H1 (cell line): ENCODE measurements around the gene EPHA6. TPM values are rescaled to one million over a fixed set of nuclear protein-coding genes. Genes with fewer than 3 reads are reported as not detected.
A peak's percentile ranks its signal among the peaks of the same experiment; 100 is the strongest.

Experiments used
- CTCF ChIA-PET: fragments of 300-600 bp; sonication (Branson Sonifier 250); formaldehyde crosslinking; loops from one replicate; lab custom pipeline; 2021; ENCODE audit not compliant: partially characterized antibody; lab: Charles Lee
- POLR2A ChIA-PET: fragments of 300-600 bp; sonication (Branson Sonifier 250); formaldehyde crosslinking; loops from one replicate; lab custom pipeline; 2021; ENCODE audit warnings: inconsistent platforms; ENCODE audit not compliant: partially characterized antibody; lab: Charles Lee
- DNase-seq, 2 experiments: peaks; one replicate each; pipeline versions ENCODE4 v3.0.0 to v3.0.0-alpha.2; 2010 to 2022; ENCODE audit warnings: low spot score in 2 of 2, low read depth in 1 of 2, mixed read lengths in 1 of 2
- FAIRE-seq: peaks from 2 replicates; lab custom pipeline; 2011; peaks lifted over from hg19 to GRCh38; lab: Jason Lieb, UNC
- H2AFZ ChIP-seq: 2 replicates; pipeline ENCODE4 v1.8.1; 2012; ENCODE audit warnings: low read length, inconsistent platforms
- H2AK5ac ChIP-seq: 2 replicates; pipeline ENCODE4 v1.6.1; 2013; ENCODE audit warnings: low read depth, low read length
- H2BK120ac ChIP-seq: replicated peaks from 2 replicates; pipeline ENCODE3; 2013; ENCODE audit warnings: low read depth, low read length, inconsistent platforms
- H2BK12ac ChIP-seq: 2 replicates; pipeline ENCODE4 v1.6.1; 2013; ENCODE audit warnings: low read depth, low read length
- H2BK15ac ChIP-seq: 2 replicates; pipeline ENCODE4 v1.6.1; 2013; ENCODE audit warnings: low read length
- H2BK20ac ChIP-seq: 2 replicates; pipeline ENCODE4 v1.6.1; 2013; ENCODE audit warnings: low read length
- H2BK5ac ChIP-seq: 2 replicates; pipeline ENCODE4 v1.6.1; 2013; ENCODE audit warnings: low read depth, low read length
- H3K14ac ChIP-seq: 2 replicates; pipeline ENCODE4 v1.6.1; 2013; ENCODE audit warnings: inconsistent platforms; ENCODE audit not compliant: insufficient read length
- H3K18ac ChIP-seq: 2 replicates; pipeline ENCODE4 v1.6.1; 2013; ENCODE audit warnings: low read length; ENCODE audit errors: extremely low read depth
- H3K23ac ChIP-seq: 2 replicates; pipeline ENCODE4 v1.6.1; 2013; ENCODE audit warnings: inconsistent platforms; ENCODE audit not compliant: insufficient read length
- H3K23me2 ChIP-seq: 2 replicates; pipeline ENCODE4 v1.6.1; 2013; ENCODE audit warnings: low read depth, low read length
- H3K27ac ChIP-seq: 2 replicates; pipeline ENCODE4 v1.6.1; 2011; ENCODE audit warnings: low read depth, low read length, inconsistent platforms
- H3K27me3 ChIP-seq, 4 experiments: replicated peaks in 1 of 4; 1 replicate in 1 of 4; 2 replicates in 3 of 4; pipeline versions ENCODE4 v1.6.1 to v1.8.1; 2011 to 2013; ENCODE audit warnings: low read length in 3 of 4, mild to moderate bottlenecking in 3 of 4, inconsistent platforms in 2 of 4, mixed read lengths in 2 of 4, moderate library complexity in 1 of 4; ENCODE audit not compliant: control insufficient read depth in 3 of 4, insufficient read depth in 3 of 4; ENCODE audit errors: extremely low read depth in 1 of 4
- H3K36me3 ChIP-seq, 4 experiments: 2 replicates each; pipeline versions ENCODE4 v1.6.1 to v1.8.1; 2011 to 2013; ENCODE audit warnings: mild to moderate bottlenecking in 4 of 4, low read length in 3 of 4, moderate library complexity in 2 of 4, control low read depth in 1 of 4, inconsistent platforms in 1 of 4; ENCODE audit not compliant: insufficient read depth in 4 of 4, control insufficient read depth in 2 of 4
- H3K4ac ChIP-seq: replicated peaks from 2 replicates; pipeline ENCODE3; 2013; ENCODE audit warnings: low read length, low read depth, mixed read lengths, inconsistent platforms; ENCODE audit not compliant: insufficient read length
- H3K4me1 ChIP-seq, 4 experiments: replicated peaks in 1 of 4; 1 replicate in 1 of 4; 2 replicates in 3 of 4; pipeline versions ENCODE4 v1.6.1 to v1.8.1; 2011 to 2013; ENCODE audit warnings: low read length in 3 of 4, inconsistent platforms in 2 of 4, mixed read lengths in 1 of 4; ENCODE audit not compliant: insufficient read depth in 4 of 4, control insufficient read depth in 3 of 4
- H3K4me2 ChIP-seq, 2 experiments: 2 replicates each; pipeline versions ENCODE4 v1.6.1 to v1.8.1; 2011 to 2013; ENCODE audit warnings: low read depth in 2 of 2, low read length in 2 of 2, control low read depth in 1 of 2, inconsistent platforms in 1 of 2, mild to moderate bottlenecking in 1 of 2; ENCODE audit not compliant: insufficient read depth in 1 of 2
- H3K4me3 ChIP-seq, 4 experiments: fragments of 200-600, 300-600 bp in 1 of 4; sonication (generic), shearing (Covaris generic), sonication (Bioruptor Twin) in 1 of 4; 2 replicates each; pipeline versions ENCODE4 v1.5.1 to v1.8.1; 2011 to 2016; ENCODE audit warnings: low read length in 4 of 4, low read depth in 3 of 4, control low read depth in 2 of 4, inconsistent platforms in 2 of 4, mild to moderate bottlenecking in 2 of 4, mixed read lengths in 1 of 4, moderate library complexity in 1 of 4; ENCODE audit not compliant: insufficient read depth in 2 of 4; ENCODE audit errors: extremely low read depth in 1 of 4
- H3K56ac ChIP-seq: replicated peaks from 2 replicates; pipeline ENCODE3; 2013; ENCODE audit warnings: low read depth, mild to moderate bottlenecking, mixed read lengths, low read length, inconsistent platforms; ENCODE audit not compliant: insufficient read length
- H3K79me1 ChIP-seq: 2 replicates; pipeline ENCODE4 v1.6.1; 2013; ENCODE audit warnings: low read depth, low read length, control low read depth
- H3K79me2 ChIP-seq, 2 experiments: 2 replicates each; pipeline versions ENCODE4 v1.6.1 to v1.8.1; 2012 to 2013; ENCODE audit warnings: low read length in 2 of 2, mild to moderate bottlenecking in 2 of 2, inconsistent platforms in 1 of 2; ENCODE audit not compliant: insufficient read depth in 2 of 2, control insufficient read depth in 1 of 2
- H3K9ac ChIP-seq, 4 experiments: replicated peaks in 1 of 4; 1 replicate in 1 of 4; 2 replicates in 3 of 4; pipeline versions ENCODE4 v1.6.1 to v1.8.1; 2011 to 2013; ENCODE audit warnings: low read depth in 3 of 4, low read length in 3 of 4, control low read depth in 2 of 4, mild to moderate bottlenecking in 2 of 4, moderate library complexity in 2 of 4, inconsistent platforms in 1 of 4; ENCODE audit errors: extremely low read depth in 1 of 4
- H3K9me3 ChIP-seq, 2 experiments: 2 replicates each; pipeline versions ENCODE4 v1.6.1 to v1.8.1; 2012 to 2013; ENCODE audit warnings: mild to moderate bottlenecking in 2 of 2, moderate library complexity in 2 of 2, control low read depth in 1 of 2, inconsistent platforms in 1 of 2, low read depth in 1 of 2, low read length in 1 of 2, mixed read lengths in 1 of 2; ENCODE audit not compliant: insufficient read depth in 2 of 2
- H4K20me1 ChIP-seq, 2 experiments: replicated peaks in 1 of 2; 2 replicates each; pipeline versions ENCODE3 to v1.8.1; 2011 to 2013; ENCODE audit warnings: inconsistent platforms in 2 of 2, low read length in 2 of 2, mild to moderate bottlenecking in 1 of 2; ENCODE audit not compliant: insufficient read depth in 2 of 2, control insufficient read depth in 1 of 2
- H4K5ac ChIP-seq: 2 replicates; pipeline ENCODE4 v1.6.1; 2013; ENCODE audit warnings: low read length, low read depth, mixed read lengths, inconsistent platforms; ENCODE audit not compliant: insufficient read length
- H4K8ac ChIP-seq: 2 replicates; pipeline ENCODE4 v1.8.0; 2013; ENCODE audit warnings: mild to moderate bottlenecking, moderate library complexity, low read length, inconsistent platforms; ENCODE audit not compliant: insufficient read depth; ENCODE audit errors: extremely low read depth
- H4K91ac ChIP-seq: replicated peaks from 2 replicates; pipeline ENCODE3; 2013; ENCODE audit warnings: low read length, mixed read lengths, inconsistent platforms; ENCODE audit not compliant: insufficient read length
- ATF2 ChIP-seq: IDR thresholded peaks from 2 replicates; pipeline ENCODE4 v1.6.1; 2012; ENCODE audit warnings: low read length, inconsistent platforms
- BRCA1 ChIP-seq: IDR thresholded peaks from 2 replicates; pipeline ENCODE4 v1.6.1; 2012; ENCODE audit warnings: low read depth, low read length, improper control_type of control experiment
- CBX8 ChIP-seq: fragments of 300-800, 300-1000 bp; sonication (generic); IDR thresholded peaks from 2 replicates; pipeline ENCODE4 v1.7.1; 2016; ENCODE audit warnings: low read depth, low read length, borderline replicate concordance
- CEBPB ChIP-seq: IDR thresholded peaks from 2 replicates; pipeline ENCODE4 v1.6.1; 2012; ENCODE audit warnings: low read depth, low read length
- FOSL1 ChIP-seq: IDR thresholded peaks from 2 replicates; pipeline ENCODE4 v1.6.1; 2011; ENCODE audit warnings: mild to moderate bottlenecking, low read depth, low read length, moderate library complexity; ENCODE audit not compliant: insufficient read depth
- HDAC2 ChIP-seq, 2 experiments: fragments of 300-600 bp in 1 of 2; sonication (generic) in 1 of 2; IDR thresholded peaks; 2 replicates each; pipeline ENCODE4 v1.6.1; 2011 to 2012; ENCODE audit warnings: low read depth in 2 of 2, low read length in 2 of 2, mild to moderate bottlenecking in 2 of 2, moderate library complexity in 2 of 2, borderline replicate concordance in 1 of 2, inconsistent platforms in 1 of 2
- HDAC6 ChIP-seq: IDR thresholded peaks from one replicate; pipeline ENCODE4 v1.7.1; 2012; ENCODE audit warnings: low read depth, mild to moderate bottlenecking, inconsistent platforms, low read length, moderate library complexity
- KDM1A ChIP-seq: fragments of 200-600, 300-600 bp; sonication (generic); IDR thresholded peaks from 2 replicates; pipeline ENCODE4 v1.7.1; 2016; ENCODE audit warnings: mild to moderate bottlenecking, low read length, borderline replicate concordance
- POLR2A ChIP-seq, 2 experiments: IDR thresholded peaks; 1 replicate in 1 of 2; 2 replicates in 1 of 2; pipeline ENCODE4 v1.6.1; 2011; ENCODE audit warnings: low read depth in 2 of 2, low read length in 2 of 2, mild to moderate bottlenecking in 2 of 2; ENCODE audit errors: control extremely low read depth in 1 of 2
- POU5F1 ChIP-seq: IDR thresholded peaks from 2 replicates; pipeline ENCODE4 v1.6.1; 2011; ENCODE audit warnings: low read depth, mild to moderate bottlenecking, low read length, moderate library complexity
- SRF ChIP-seq: IDR thresholded peaks from 2 replicates; pipeline ENCODE4 v1.6.1; 2011; ENCODE audit warnings: mild to moderate bottlenecking, low read depth, low read length, moderate library complexity
- WGBS, 2 experiments: shearing (Covaris generic) in 1 of 2; methylation state at CpG; one replicate each; pipeline versions ENCODE4 v1.1.6 to v1.1.7; 2013 to 2015; ENCODE audit warnings: low lambda C conversion rate in 2 of 2, mixed read lengths in 2 of 2, inconsistent platforms in 1 of 2, low coverage in 1 of 2, missing lambda C conversion rate in 1 of 2; ENCODE audit not compliant: insufficient replicate concordance in 2 of 2, insufficient coverage in 1 of 2, insufficient read length in 1 of 2; ENCODE audit errors: extremely low coverage in 1 of 2, missing lambda C conversion rate in 1 of 2; 5-methylcytosine and 5-hydroxymethylcytosine counted together
- polyA plus RNA-seq, 7 experiments: library from polyadenylated mRNA; depleted of rRNA in 3 of 7; stranded (reverse) in 5 of 7; unstranded in 2 of 7; fragments of >200 nt in 5 of 7; fragments of 200-250 nt in 2 of 7; gene quantifications; 1 replicate in 5 of 7; 2 replicates in 1 of 7; 4 replicates in 1 of 7; pipeline versions ENCODE4 v1.2.1 to v1.2.3, GENCODE V29; 2011 to 2013; ENCODE audit warnings: missing spikeins in 2 of 7, mixed read lengths in 2 of 7
- total RNA-seq: library from RNA; stranded (reverse); fragmentation: NEBNext Ultra II Directional; extraction: Animal tissue kit (Norgen Biotek cat#: 25700); gene quantifications from 2 replicates; pipeline ENCODE4 v1.2.1, GENCODE V29; 2021
- TF ChIP-seq, protein P1 (sequence below): IDR thresholded peaks from 2 replicates; pipeline ENCODE4 v1.6.1; 2011; ENCODE audit warnings: low read length, improper control_type of control experiment

The EPHA6 gene
- total and polyA plus RNA-seq, 2 of the 8 experiments (the other 6 are each of a cell fraction or from before 2014, with no cell fraction given): 0.83 to 3.2 TPM

DNA sequence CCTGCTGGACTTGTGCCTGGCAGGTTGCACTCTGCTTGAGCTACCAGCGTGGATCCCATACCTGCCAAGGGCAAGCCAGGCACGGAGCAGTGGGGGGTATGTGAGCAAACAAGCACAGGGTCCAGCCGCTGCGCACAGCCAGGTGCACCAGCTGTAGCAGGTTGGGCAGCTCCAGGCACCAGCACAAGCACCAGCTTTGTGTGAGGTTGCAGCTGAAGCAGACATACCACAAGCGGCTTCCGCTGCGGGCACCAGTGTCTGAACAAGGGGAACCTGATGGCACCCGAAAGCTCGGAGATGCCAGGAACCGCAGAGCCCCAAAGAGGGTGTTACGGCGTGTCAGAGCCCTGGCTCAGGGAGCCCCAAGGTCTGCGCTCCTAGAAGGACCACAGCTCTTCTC is 477.5 kb downstream of the EPHA6 start:
- Histone ChIP-seq H4K91ac (no peak overlapping the region), H3K9ac (no peak overlapping the region), H2BK12ac (no peak overlapping the region), H3K23me2 (no peaks in the 10 kb centered on the region), H3K56ac (no peak overlapping the region), H3K79me1 (no peaks in the 10 kb centered on the region), H3K9me3 (peaks cover 7 to 16% of the 10 kb centered on the region in 2 experiments), H3K23ac (no peak overlapping the region), H2BK120ac (no peak overlapping the region), H3K36me3 (no peaks in the 10 kb centered on the region), H3K4me3 (no peak overlapping the region), H2AFZ (no peak overlapping the region), H3K4ac (no peak overlapping the region), H3K79me2 (no peaks in the 10 kb centered on the region), H4K20me1 (no peaks in the 10 kb centered on the region), H3K14ac (no peak overlapping the region), H3K18ac (0 out of 2 replicates have a peak overlapping the region, but pooled peaks have one; percentile 4), H3K27me3 (no peaks in the 10 kb centered on the region), H3K4me1 (no peaks in the 10 kb centered on the region), H2BK15ac (peak overlapping the region; percentile 72; the same call in 1 of the 2 replicates), H2BK5ac (no peak overlapping the region), H2BK20ac (no peak overlapping the region), H4K8ac (no peak overlapping the region), H2AK5ac (no peak overlapping the region), H3K4me2 (no peak overlapping the region), H3K27ac (no peak overlapping the region), H4K5ac (no peak overlapping the region)
- ChIA-PET POLR2A (no interaction called here), CTCF (interaction anchor here (1.2 to 1.5 kb wide), 2 partner anchors 153 to 367 kb away, joined by 4 to 5 read pairs; no protein-coding TSS in a partner anchor)
- no peak for FAIRE-seq
- 88% methylated on average over 11 of the region's 13 CpGs; no CpG with 5 or more reads in 1 of the 2 experiments for WGBS, 2 experiments
- no peak for DNase-seq
- TF ChIP-seq, protein P1, sequence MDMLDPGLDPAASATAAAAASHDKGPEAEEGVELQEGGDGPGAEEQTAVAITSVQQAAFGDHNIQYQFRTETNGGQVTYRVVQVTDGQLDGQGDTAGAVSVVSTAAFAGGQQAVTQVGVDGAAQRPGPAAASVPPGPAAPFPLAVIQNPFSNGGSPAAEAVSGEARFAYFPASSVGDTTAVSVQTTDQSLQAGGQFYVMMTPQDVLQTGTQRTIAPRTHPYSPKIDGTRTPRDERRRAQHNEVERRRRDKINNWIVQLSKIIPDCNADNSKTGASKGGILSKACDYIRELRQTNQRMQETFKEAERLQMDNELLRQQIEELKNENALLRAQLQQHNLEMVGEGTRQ: no peak
- TF ChIP-seq HDAC6 (no peak), POU5F1 (no peak), BRCA1 (no peak), CEBPB (no peak), KDM1A (no peak), ATF2 (no peak), HDAC2 (IDR thresholded peaks at IDR 0.05; ENCODE audit: borderline replicate concordance in 1 of 2, low read depth in 2 of 2, low read length in 2 of 2) (no peak), POLR2A (IDR thresholded peaks at IDR 0.05; ENCODE audit: control extremely low read depth in 1 of 2, low read depth in 2 of 2, low read length in 2 of 2) (no peak), CBX8 (no peak), SRF (no peak), FOSL1 (no peak)
